ENCODE measurements around the gene MS4A12.
"Not testable (repeated sequence)": the region's sequence is repeated elsewhere in the genome, so short reads cannot be mapped to it uniquely, and the experiment has no call there.

Gene MS4A12

DNA sequence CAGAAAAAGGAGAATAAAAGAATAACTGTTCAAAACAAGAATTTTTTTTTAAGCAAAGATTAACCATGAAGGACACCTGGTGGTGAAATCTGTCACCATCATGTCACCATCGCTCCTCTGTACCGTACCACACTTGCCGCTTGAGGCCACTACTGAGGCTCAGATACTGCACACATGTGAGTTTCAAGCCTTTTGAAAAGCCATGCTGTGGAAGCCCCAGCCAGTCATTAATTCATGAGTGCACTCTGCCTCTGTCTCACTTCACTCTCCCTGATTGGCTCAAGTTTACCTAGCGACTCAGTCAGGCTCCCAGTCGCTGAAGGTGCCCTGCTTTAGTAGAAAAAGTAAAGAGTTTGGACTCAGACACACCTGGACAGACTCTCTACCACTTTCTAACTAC is 6.6 kb upstream of the MS4A12 start:
- Histone ChIP-seq H3K9ac (ENCODE audit: low read length) (no peak overlapping the region), H3K36me3 (ENCODE audit: control insufficient read depth, insufficient read depth, low read length) (no peaks in the 10 kb centered on the region), H3K9me3 (ENCODE audit: control insufficient read depth, low read length) (no peaks in the 10 kb centered on the region), H3K27me3 (ENCODE audit: control insufficient read depth, insufficient read depth, low read length) (no peaks in the 10 kb centered on the region), H3K4me3 (ENCODE audit: low read length) (no peak overlapping the region), H3K4me1 (ENCODE audit: control insufficient read depth, insufficient read depth, low read length) (no peaks in the 10 kb centered on the region)

DNA sequence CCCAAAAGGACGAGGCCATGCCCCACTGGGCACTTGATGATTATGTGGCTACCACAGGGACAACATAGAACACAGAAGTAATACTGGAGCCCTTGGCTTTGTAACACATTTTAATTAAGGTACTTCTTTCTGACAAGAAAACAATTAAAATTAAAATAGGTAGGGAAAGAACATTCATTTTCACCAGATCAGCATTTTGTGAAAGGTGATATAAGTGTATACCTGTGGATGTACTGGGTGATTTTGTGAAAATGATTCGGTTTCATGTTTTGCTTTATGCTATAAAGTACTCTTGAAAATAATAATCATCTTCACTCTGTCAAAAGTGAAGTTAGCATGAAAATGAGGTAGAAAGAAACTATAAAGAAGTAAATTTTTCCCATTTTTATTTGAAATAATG is 876 bp downstream of the MS4A12 start:
- Histone ChIP-seq H3K9ac (ENCODE audit: low read length) (no peak overlapping the region), H3K9me3 (ENCODE audit: control insufficient read depth, low read length) (no peaks in the 10 kb centered on the region), H3K36me3 (ENCODE audit: control insufficient read depth, insufficient read depth, low read length) (no peaks in the 10 kb centered on the region), H3K27me3 (ENCODE audit: control insufficient read depth, insufficient read depth, low read length) (no peaks in the 10 kb centered on the region), H3K4me1 (ENCODE audit: control insufficient read depth, insufficient read depth, low read length) (no peaks in the 10 kb centered on the region), H3K4me3 (ENCODE audit: low read length) (no peak overlapping the region)

DNA sequence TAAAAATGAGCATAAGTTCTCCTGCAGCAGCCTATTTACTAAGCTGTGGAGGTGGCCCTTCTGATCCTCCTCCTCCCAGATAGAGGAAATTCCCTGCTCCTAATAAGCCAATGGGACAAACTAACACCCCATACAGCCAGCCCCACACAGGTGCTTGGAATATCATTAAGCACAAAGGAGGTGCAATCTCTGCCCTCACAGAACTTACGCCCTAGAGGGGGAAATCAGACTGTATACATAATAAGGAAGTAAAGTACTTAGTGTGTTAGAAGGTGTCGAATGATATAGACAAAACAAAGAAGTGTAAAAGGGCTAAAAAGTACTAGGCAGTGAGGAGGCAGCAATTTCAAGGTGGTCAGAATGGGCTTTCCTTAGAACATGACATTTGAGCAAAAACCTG is 5.8 kb downstream of the MS4A12 start:
- H3K27me3 ChIP-seq (ENCODE audit: control insufficient read depth, insufficient read depth, low read length), result no peaks in the 10 kb centered on the region
- no peak overlapping the region for H3K4me3 ChIP-seq (ENCODE audit: low read length)
- H3K9ac ChIP-seq (ENCODE audit: low read length), result no peak overlapping the region
- H3K9me3 ChIP-seq (ENCODE audit: control insufficient read depth, low read length), result no peaks in the 10 kb centered on the region
- H3K4me1 ChIP-seq (ENCODE audit: control insufficient read depth, insufficient read depth, low read length), result no peaks in the 10 kb centered on the region
- H3K36me3 ChIP-seq (ENCODE audit: control insufficient read depth, insufficient read depth, low read length), result no peaks in the 10 kb centered on the region

DNA sequence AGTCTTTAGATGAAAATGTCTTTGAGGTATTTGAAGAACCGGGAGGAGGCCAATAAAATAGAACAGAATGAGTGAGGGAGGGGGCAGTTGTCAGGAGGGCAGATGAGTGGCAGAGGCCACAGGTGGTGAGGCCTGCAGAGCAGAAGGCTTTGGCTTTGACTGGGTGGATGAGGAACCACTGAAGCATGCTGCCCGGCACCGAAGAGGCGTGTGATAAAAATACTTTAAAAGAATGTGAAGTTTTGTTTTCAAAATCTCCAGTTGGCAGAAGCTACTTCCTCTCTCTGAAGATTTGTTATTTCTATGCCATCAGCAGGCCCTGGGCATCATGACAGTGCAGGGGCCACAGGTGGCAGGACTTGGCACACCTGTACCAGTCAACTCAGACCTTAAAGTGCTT is 6.3 kb downstream of the MS4A12 start:
- peaks cover 4% of the 10 kb centered on the region for H3K4me1 ChIP-seq (ENCODE audit: control insufficient read depth, insufficient read depth, low read length)
- H3K27me3 ChIP-seq (ENCODE audit: control insufficient read depth, insufficient read depth, low read length), result no peaks in the 10 kb centered on the region
- no peak overlapping the region for H3K9ac ChIP-seq (ENCODE audit: low read length)
- no peak overlapping the region for H3K4me3 ChIP-seq (ENCODE audit: low read length)
- no peaks in the 10 kb centered on the region for H3K36me3 ChIP-seq (ENCODE audit: control insufficient read depth, insufficient read depth, low read length)
- H3K9me3 ChIP-seq (ENCODE audit: control insufficient read depth, low read length), result no peaks in the 10 kb centered on the region

DNA sequence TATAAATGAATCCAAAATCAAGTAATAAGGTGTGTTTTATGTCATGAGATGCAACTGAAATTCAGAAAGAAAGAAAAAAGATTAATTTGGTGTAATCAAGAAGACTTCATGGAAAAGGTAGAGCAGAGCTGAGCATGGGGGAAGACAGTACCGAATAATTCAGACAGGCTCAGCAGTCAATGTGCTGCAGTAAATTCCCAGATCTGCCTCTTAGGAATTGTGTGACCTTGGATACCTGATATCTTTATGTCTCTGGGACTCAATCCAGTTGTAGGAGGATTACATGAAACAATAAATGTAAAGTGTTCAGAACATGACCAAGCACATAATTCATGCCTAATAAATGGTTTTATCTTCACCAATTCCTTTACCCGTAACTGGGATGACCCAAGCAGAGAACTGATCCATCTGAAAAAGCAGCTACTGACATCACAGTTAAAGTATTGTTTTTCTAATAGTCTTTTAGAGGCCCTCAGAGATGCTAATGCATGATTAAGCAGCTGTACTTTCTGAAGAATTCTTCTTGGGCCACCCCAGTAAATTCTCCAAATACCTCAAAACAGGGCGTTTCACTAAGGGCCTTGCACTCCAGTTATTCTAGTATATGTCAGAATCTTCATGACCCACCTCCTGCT is 7.8 kb downstream of the MS4A12 start:
- Histone ChIP-seq H3K9ac (ENCODE audit: low read length) (no peak overlapping the region), H3K4me3 (ENCODE audit: low read length) (no peak overlapping the region), H3K27me3 (ENCODE audit: control insufficient read depth, insufficient read depth, low read length) (no peaks in the 10 kb centered on the region), H3K4me1 (ENCODE audit: control insufficient read depth, insufficient read depth, low read length) (peaks cover 10% of the 10 kb centered on the region), H3K9me3 (ENCODE audit: control insufficient read depth, low read length) (no peaks in the 10 kb centered on the region), H3K36me3 (ENCODE audit: control insufficient read depth, insufficient read depth, low read length) (no peaks in the 10 kb centered on the region)

DNA sequence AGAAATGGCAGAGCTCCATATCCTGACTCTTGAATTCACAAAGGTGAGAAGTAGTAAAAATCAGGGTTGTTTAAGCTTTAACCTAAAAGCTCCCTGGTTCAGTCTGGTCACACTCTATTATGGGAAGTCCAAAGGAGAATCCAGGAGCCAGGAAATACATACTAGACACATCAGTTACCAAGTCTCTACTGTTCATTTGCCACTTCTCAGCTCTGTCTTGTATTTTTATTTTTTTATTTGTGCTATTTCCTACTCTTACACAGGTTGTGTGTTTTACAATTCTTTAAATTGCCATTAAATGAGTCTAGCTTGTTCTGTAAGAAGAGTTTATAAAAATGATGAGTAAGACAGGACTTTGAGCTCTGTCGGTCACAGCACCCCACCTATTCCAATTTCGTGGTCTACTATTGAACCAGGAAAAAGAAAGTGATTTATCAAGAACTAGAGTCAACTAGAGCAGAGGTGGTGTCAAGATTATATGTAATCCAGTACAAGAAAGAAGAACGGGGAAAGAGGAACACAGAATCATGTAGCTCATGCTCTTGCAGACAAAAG is 9.7 kb downstream of the MS4A12 start:
- H3K36me3 ChIP-seq (ENCODE audit: control insufficient read depth, insufficient read depth, low read length), result no peaks in the 10 kb centered on the region
- no peaks in the 10 kb centered on the region for H3K9me3 ChIP-seq (ENCODE audit: control insufficient read depth, low read length)
- no peak overlapping the region for H3K4me3 ChIP-seq (ENCODE audit: low read length)
- H3K27me3 ChIP-seq (ENCODE audit: control insufficient read depth, insufficient read depth, low read length), result no peaks in the 10 kb centered on the region
- H3K4me1 ChIP-seq (ENCODE audit: control insufficient read depth, insufficient read depth, low read length), result peaks cover 10% of the 10 kb centered on the region
- no peak overlapping the region for H3K9ac ChIP-seq (ENCODE audit: low read length)

DNA sequence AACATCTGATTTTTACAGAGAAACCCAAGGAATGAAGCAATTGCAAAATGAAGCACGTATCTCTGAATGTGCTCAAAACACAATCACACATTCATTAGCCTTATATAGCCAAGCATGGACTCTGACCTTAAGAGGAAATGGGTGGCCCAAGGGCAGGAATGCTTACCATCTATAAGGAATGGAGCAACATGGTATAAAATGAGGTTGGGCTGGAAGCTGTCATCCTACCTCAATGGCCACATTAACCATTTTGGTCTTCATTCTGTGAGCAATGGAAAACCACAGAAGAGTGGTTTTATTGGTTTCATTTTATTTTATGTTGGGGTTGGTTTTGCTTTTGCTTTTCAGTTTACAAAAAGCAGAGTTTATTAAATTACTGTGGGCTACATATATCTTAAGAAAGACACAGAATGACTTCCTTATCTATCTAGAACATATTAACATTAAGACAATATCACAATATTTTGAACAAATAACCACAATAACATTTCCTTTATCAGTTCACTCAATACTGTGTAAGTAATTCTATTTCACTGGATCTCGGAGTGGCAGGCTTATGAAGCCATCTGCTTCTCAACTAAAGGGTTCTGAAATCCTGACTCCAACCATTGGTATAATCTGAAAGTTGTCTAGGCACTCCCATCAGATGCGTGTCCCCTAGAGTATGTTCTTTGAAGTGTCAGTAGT is 11.8 kb downstream of the MS4A12 start:
- Histone ChIP-seq H3K27me3 (ENCODE audit: control insufficient read depth, insufficient read depth, low read length) (no peaks in the 10 kb centered on the region), H3K36me3 (ENCODE audit: control insufficient read depth, insufficient read depth, low read length) (no peaks in the 10 kb centered on the region), H3K9me3 (ENCODE audit: control insufficient read depth, low read length) (no peaks in the 10 kb centered on the region), H3K4me3 (ENCODE audit: low read length) (no peak overlapping the region), H3K9ac (ENCODE audit: low read length) (no peak overlapping the region), H3K4me1 (ENCODE audit: control insufficient read depth, insufficient read depth, low read length) (peaks cover 10% of the 10 kb centered on the region)

DNA sequence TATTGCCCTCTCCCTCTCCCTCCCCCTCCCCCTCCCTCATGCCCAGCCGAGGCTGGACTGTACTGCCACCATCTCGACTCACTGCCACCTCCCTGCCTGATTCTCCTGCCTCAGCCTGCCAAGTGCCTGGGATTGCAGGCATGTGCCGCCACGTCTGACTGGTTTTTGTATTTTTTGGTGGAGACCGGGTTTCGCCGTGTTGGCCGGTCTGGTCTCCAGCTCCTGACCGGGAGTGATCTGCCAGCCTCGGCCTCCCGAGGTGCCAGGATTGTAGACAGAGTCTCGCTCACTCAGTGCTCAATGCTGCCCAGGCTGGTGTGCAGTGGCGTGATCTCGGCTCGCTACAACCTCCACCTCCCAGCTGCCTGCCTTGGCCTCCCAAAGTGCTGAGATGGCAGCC is 17.0 kb downstream of the MS4A12 start:
- not testable (repeated sequence) for H3K9ac ChIP-seq (ENCODE audit: low read length); H3K27me3 ChIP-seq (ENCODE audit: control insufficient read depth, insufficient read depth, low read length); H3K36me3 ChIP-seq (ENCODE audit: control insufficient read depth, insufficient read depth, low read length); H3K9me3 ChIP-seq (ENCODE audit: control insufficient read depth, low read length); H3K4me1 ChIP-seq (ENCODE audit: control insufficient read depth, insufficient read depth, low read length); H3K4me3 ChIP-seq (ENCODE audit: low read length)

DNA sequence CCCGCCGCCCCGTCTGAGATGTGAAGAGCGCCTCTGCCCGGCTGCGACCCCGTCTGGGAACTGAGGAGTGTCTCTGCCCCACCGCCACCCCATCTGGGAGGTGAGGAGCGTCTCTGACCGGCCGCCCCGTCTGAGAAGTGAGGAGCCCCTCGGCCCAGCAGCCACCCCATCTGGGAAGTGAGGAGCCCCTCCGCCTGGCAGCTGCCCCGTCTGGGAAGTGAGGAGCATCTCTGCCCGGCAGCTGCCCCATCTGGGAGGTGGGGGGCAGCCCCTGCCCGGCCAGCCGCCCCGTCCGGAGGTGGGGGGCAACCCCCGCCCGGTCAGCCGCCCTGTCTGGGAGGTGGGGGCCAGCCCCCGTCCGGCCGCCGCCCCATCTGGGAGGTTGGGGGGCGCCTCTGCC is 17.6 kb downstream of the MS4A12 start:
- H3K27me3 ChIP-seq (ENCODE audit: control insufficient read depth, insufficient read depth, low read length); H3K4me1 ChIP-seq (ENCODE audit: control insufficient read depth, insufficient read depth, low read length); H3K9ac ChIP-seq (ENCODE audit: low read length); H3K9me3 ChIP-seq (ENCODE audit: control insufficient read depth, low read length); H3K36me3 ChIP-seq (ENCODE audit: control insufficient read depth, insufficient read depth, low read length); H3K4me3 ChIP-seq (ENCODE audit: low read length): not testable (repeated sequence)

DNA sequence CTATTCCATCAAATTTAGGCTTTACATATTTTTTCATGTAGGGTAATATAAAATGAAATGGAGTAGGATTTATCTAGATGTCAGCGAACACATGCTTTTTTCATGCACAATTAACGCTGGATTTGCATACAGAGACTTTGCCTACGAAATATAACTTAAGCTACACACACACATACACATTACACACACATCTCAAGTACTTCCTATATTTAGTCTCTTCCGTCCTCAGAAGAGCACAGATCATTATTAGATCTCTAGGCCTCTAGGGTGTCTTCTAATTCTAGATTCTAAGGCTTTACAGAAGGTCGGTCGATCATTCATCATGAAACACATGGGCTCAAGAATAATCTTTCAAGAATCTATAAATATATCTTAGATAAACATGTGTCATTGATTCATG is 18.8 kb downstream of the MS4A12 start:
- Histone ChIP-seq H3K27me3 (ENCODE audit: control insufficient read depth, insufficient read depth, low read length) (no peaks in the 10 kb centered on the region), H3K4me1 (ENCODE audit: control insufficient read depth, insufficient read depth, low read length) (peaks cover 4% of the 10 kb centered on the region), H3K4me3 (ENCODE audit: low read length) (no peak overlapping the region), H3K9me3 (ENCODE audit: control insufficient read depth, low read length) (no peaks in the 10 kb centered on the region), H3K9ac (ENCODE audit: low read length) (no peak overlapping the region), H3K36me3 (ENCODE audit: control insufficient read depth, insufficient read depth, low read length) (no peaks in the 10 kb centered on the region)

DNA sequence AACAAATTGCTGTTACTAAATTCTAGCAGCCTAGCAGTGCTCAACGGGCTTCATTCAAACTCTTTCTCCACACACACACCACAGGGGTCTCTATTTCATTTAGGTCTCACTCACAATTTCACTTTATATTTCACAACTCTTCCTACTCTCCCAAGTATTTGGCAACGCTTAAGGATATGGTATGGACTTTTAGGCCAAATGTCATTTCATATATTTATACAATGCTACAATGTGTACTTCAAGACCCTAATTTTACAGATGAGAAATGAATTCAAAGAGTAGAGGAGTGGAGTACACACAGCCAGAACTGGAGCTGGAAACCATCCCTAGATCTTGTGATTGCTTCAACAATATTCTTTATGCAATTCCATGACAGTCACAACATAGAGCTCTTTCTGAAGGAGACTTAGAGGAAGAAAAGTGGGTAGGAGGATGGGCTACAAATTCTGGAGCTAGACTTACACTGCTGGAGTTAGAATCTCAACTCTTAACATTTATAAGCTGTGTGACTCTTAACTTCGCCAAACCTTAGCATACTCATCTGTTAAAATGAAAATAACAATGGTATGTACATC is 20.2 kb downstream of the MS4A12 start:
- no peaks in the 10 kb centered on the region for H3K27me3 ChIP-seq (ENCODE audit: control insufficient read depth, insufficient read depth, low read length)
- H3K9ac ChIP-seq (ENCODE audit: low read length), result no peak overlapping the region
- peaks cover 4% of the 10 kb centered on the region for H3K4me1 ChIP-seq (ENCODE audit: control insufficient read depth, insufficient read depth, low read length)
- H3K36me3 ChIP-seq (ENCODE audit: control insufficient read depth, insufficient read depth, low read length), result no peaks in the 10 kb centered on the region
- no peak overlapping the region for H3K4me3 ChIP-seq (ENCODE audit: low read length)
- no peaks in the 10 kb centered on the region for H3K9me3 ChIP-seq (ENCODE audit: control insufficient read depth, low read length)

All from mucosa of stomach (tissue), 1 donor.